Endometrial microvascular endothelial cells (primary cell): Measurements from ENCODE around the gene CDH20. TPM values are rescaled to one million over a fixed set of nuclear protein-coding genes. Genes with fewer than 3 reads are reported as not detected.

ENCODE experiments used
- in situ Hi-C: cut with HindIII; loops from 2 replicates; pipeline ENCODE4 v1.10.0; 2017; ENCODE audit warnings: low sequenced_read_pairs, low pct_unique_long_range_greater_than_20kb; ENCODE audit errors: inconsistent ontology term
- total RNA-seq: library from RNA; depleted of rRNA; stranded (reverse); fragments of >200 nt; gene quantifications from one replicate; pipeline ENCODE4 v1.2.3, GENCODE V29; 2015; ENCODE audit errors: inconsistent ontology term

CDH20 gene
- total RNA-seq, 1 donor from 2014 or later, result 0.09 TPM

DNA sequence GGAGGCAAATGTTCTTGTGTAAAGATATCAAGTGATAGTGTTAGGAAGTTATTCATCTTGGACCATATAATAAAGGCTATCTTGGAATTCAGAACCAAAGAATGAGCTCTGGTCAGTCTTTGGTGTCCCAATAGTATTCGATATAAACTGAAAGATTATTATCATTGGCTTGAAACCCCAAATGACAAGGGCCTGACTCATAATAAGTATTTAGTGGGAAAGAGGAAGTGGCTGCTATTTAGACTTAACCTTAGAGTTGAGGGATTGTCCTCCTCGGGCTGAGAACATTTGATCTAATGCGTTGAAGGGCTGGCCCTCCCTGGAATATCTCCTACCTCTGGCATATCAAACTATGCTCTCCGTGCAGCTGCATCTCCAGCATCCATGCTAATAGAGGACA is 67.5 kb downstream of the CDH20 start:
- in situ Hi-C loops, result no loop called here

DNA sequence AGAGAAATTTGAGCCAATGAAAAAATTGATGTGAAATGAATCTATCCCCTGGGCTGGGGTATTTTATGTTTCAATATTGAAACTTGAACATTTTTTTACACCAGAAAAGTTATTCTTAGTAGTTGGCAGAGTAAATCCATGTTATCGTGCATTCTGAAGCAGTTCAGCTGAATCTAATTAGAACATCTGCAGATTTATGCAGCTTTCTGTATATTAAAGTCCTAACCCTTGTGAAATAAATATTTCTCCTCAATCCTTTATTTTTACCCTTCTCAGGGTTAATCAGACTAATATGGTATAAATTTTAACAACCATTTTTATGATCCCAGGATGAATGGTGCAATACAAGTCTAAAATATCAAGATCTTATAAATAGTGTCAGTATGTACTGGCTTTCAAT is 69.5 kb downstream of the CDH20 start:
- in situ Hi-C loops, result no loop called here

DNA sequence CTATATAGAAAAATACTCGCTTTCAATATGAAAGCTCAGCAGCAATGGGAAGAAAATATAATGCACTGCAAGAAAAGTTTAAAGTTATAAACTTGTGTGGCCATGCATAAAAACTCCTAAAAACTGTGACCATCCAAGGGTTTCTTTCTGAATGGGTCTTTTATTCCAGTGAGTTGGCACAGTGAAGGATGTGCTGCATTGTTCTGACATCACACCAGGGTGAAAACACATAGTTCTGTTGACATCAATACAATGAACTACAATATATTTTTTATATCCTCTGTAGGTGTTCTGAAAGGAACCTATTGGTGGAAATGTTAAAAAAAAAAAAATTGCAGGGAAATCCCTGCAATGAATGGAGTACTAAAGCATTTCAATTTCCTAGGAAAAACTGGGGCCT is 80.2 kb downstream of the CDH20 start:
- in situ Hi-C loops, result no loop called here

DNA sequence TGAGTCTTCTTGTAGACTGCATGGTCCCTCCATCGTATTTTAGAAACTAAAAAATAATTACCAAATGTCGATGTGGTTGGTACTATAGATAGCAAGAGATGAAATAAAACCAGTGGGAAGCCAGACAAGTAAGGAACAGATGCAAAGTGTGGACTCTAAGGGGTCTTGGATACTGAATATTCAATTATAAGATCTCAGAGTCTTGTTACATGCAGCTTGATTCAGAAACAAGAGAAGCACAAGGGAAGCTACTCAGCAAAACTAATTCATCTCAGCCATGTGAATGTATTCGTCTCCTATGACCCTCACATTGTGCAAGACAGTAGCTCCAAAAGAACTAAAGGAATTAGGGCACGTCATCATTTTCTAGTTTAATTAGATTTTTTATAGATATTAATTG is 80.9 kb downstream of the CDH20 start:
- in situ Hi-C loops, result no loop called here

DNA sequence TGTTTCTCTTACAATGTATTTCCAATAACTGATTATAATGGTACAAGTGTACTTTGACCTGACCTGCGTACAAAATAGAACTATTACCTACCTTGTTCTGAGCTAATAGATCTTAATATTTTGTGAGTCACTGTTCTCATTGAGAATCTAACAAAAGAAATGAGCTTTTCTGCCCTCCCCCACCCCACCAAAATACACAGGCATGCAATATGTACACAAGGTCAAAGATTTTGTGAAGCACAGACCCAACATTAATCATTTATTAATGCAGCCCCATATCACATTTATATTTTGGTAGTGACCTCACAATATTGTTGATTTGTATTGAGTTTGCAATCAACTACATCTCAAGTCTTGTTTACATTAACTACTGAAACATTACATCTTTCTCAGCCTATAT is 86.5 kb downstream of the CDH20 start:
- in situ Hi-C loops, result no loop called here

DNA sequence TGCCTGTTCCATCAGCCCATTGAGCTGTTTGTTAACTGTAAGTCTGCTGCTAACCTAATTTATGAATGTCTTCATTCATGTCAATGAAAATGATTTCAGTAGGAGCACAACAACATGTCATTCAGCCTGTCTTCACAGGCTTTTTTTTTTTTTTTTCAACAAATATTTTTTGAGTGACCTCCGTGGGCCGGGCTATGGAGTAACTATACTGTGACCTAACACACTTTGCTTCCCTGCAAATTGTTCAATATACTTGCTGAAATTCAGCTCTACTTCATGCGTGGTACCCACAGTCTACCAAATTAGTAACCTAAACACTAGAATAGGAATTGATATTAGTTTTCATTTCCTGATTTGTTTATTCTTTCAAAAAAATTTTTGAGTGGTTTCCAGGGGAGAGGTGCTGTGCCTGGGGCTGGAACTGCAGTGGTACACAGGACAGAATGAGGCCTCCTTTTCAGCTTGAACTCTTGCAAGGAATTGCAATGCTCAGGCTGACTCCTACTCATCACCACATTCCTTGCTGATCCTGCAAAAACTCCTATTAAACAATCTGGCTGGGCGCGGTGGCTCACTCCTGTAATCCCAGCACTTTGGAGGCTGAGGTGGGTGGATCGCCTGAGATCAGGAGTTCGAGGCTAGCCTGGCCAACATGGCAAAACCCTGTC is 87.1 kb downstream of the CDH20 start:
- in situ Hi-C loops, result no loop called here

DNA sequence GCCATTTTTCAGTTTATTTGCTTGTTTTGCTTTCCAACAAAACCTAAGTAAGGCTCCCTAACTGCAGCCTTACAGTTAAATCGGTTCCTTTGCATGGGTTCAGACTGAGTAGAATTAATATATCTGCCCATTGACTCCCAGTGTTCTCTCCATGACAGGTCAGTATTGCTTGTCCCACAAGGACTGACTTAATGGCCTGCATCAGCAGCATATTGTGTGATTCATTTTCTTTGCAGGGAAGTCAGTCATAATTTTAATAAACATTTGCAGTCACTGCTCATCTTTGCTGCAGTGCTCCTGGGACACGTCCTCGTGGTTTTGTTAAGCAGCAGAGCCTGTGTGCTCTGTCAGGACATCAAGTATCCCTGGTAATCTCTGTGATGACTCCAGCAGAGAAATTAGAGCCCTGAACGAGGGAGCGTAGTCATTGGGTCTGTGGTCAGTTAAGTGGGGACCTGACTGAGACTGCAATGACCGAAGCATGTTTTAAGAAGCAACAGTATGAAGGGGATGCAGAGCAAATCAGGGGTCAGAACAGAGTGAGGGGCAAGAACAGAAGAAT is 93.3 kb downstream of the CDH20 start:
- in situ Hi-C loops, result no loop called here

DNA sequence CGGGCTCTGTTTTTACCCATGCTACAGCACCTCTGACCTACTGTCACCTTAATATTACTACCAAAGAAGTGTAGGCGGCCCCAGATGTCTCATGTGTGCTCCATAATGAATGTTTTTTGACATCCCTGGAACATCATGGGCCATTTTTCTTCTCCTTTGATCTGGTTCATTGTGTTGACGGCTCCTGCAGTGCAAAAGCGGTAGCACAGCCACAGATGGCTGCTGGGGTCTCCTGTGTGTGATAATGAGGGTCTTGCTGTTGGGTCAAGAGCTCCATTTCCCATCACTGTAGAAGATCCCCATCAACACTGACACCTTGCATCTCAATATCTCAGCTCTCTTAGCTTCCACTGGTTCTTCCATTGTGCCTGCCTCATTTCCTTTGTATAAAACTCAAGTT is 95.0 kb downstream of the CDH20 start:
- in situ Hi-C loops, result no loop called here

DNA sequence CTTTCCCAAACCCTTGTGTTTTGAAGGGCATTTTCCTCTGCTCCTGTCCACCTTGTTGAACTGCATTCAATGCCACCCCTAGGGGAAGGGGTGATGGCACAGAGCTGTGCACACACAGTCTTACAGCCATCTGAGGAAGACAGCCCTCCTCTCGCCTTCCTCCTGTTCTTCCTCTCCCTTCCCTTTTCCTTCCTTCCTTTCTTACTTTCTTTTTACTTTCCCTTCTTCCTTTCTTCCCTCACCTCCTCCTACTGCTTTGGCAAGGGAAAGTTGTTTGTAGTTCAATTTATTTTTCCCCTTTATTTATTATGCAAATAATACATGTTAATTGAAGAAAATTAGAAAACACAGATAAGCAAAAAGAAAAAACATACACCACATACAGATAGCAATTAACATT is 99.4 kb downstream of the CDH20 start:
- in situ Hi-C loops, result no loop called here

DNA sequence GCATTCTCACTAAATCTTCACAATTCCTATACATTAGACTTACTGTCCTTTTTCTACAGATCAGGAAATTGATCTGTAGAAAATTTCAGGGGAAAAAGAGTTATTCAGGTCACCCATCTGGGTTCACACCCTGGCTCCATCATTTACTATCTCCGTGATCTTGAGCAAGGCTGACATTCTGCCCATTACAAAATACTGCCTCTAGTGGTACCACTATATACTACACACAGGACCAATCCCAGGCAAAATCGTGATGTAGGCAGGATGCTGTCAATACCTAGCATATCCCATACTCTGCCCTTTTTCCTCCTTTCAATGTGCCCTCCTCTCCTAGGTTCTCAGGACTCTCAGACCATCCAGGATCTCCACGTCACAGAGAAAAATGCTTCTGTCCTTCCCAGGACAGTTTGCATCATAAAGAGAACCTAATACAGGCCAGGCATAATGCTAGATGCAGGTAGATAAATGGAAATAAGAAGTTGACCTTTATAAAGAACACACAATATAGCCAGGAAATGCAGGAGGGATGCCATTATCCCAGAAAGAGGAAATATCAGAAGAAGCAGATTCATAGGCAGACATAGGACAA is 101.9 kb downstream of the CDH20 start:
- in situ Hi-C loops, result no loop called here

DNA sequence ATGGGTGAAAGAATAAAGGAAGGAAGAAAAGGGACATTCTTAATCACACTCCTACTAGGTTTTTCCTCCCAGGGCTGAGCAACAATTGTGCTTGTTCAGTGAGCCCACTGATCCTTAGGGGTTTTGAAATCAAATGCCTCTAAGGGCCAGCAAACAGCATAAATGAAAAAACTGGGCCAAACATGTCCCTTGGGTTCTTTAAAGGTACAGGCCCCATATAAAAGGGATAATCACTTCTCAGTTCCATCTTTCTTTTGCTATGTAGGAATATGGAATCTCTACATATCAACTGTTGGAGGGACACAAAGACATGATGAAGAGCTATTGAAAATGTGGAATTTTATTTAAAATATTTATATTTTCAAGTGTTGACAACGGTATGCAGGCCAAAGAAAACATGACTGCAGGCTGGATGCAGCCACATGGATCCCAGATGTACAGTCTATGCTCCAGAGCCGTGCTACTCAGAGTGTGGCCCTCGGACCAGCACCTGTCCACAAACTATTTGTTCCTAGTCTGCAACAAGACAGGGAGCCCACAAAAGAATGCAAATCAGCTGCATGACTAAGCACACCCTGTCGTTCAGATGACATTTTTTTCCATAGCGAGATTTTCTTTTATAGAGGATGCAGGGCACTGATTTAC is 110.0 kb downstream of the CDH20 start:
- in situ Hi-C loops, result no loop called here

DNA sequence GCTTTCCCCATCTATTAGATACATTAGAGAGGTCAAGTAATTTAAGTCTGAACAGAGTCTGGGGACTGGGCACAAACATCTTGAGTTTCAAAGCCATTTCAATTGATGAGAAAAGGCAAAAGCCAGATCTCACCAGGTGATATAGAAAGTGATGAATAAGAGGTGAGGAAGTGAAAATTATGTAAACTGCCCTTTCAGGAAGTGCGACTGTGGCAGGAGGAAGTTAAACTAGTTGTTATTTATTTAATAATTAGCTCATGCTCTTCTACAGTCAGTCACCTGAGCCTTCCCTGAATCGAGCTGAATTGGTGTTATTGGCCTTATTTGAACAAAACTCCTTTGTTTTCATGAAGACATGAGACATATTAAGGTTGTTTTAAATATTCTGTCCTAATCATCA is 115.1 kb downstream of the CDH20 start:
- in situ Hi-C loops, result no loop called here

DNA sequence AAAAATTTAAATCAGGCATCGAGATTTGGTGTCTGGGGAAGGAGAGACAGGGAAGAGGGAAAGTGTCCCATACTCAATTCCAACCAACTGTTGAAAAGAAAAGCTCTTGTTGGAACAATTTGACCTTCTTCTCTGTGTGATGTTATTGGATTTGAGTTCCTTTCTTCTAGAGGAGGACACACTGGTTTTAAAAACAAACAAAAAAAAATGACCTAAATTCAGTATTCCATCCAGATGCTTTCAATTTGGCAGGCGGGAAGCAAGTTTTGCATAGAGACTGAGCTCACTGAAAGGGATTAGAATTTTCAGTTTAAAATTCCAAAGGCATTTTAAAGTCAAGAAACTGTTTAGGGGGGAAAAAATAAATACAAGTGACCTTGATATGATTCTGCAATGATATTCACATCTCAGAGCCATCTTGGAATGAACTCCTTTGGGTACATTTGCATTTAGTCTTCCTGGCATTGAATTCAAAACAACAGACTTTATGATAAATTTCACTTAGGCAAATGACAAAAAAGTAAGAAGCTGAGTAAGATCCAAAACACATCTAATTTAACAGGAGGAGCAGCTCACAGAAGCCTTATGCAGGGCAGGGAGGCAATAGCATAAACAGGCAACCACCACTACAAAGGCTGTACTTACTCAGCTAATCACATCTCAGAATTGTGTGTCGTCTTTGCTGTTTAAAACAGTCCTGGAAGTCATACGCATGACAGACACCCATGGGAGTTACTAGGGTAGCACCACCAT is 126.8 kb downstream of the CDH20 start:
- in situ Hi-C loops, result no loop called here

DNA sequence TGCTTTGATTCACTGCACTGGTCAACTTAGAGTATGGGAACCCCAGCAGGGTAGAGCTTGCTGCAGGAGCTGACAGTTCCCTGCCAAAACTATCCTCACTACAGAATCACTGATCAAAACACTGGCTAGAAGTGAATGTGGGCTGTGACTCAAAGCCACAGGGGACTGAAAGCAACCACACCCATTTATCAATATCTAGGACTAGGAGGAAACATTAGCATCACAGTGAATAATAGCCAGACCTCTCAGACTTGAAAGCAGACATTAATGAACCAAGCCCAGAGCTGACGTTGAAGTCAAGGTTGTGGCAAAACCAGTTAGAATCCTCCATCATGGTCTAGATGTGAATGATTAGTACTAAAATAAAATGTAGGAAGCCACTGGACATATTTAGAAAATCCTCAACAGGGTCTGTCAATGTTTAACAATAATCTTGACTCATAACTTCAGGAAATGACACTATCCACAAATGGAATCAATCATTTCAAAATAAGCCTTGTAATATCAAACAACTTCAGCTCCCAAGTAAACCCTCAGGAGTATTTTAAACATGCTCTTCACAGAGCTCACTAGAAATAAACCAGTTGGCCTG is 131.4 kb downstream of the CDH20 start:
- in situ Hi-C loops, result no loop called here

DNA sequence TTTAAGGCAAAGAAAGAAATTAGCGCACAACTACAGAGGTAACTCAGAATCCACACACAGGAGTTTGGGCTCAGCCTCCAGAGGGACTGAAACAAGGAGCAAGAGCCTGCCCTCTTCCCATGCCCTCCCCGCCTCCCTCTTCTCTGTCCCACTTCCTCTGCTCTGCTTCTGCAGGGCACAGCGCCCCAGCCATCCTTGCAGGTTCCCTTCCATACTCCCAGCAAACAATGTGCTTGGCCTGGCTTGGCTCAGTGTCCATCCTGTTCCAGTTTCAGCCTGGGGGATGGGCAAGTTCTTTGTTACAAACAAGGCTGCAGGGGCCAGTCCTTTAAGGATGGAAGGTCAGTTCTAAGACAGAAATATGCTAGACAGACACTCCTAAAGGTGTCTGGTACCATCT is 133.5 kb downstream of the CDH20 start:
- in situ Hi-C loops, result no loop called here

DNA sequence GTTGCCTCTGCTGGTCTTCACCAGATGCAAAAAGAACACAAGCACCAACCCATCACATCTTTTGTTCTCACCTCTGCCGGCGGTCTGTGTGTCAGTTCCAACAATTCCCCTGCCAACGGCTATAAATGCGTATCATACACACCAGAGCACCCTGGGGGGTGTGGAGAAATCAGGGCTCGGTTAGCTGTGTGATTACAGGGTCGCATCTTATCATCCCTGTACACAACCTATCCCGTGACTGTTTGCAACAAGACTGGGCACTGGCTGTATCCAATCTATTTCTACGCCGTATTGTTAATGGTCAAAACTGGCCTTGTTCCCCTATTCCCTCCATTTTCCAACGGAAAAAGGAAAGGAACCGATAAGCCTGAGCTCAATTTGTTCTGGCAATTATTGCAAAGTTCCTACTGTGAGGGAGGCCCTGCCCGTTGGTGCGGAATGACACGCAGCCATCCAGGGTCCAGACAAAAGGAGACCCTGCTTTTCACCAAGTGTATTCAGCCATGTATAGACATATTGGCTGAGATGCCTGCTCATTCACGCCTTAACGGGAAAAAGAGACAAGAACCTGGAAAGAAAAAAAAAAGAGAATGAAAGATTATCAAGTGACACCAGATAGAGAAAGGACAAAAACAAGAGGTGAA is 136.9 kb downstream of the CDH20 start:
- in situ Hi-C loops, result no loop called here

DNA sequence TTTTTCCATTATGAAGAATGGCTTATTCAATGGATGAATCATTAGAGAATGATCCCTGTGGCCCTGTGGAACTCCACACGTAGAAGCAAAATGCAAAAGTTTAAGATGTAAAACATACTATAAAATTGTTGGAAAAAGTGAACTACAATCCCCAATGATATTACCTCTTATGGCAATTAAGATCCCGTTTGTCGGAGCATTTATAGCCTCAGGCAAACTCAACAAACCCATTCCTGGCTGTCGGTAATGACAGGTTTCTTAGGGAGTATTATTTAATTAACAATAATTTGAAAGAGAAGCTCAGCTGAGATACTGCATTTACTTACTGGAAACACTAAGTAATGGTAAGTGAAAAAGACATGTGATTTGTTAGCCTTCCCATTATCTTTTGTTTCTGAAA is 138.3 kb downstream of the CDH20 start:
- in situ Hi-C loops, result no loop called here

DNA sequence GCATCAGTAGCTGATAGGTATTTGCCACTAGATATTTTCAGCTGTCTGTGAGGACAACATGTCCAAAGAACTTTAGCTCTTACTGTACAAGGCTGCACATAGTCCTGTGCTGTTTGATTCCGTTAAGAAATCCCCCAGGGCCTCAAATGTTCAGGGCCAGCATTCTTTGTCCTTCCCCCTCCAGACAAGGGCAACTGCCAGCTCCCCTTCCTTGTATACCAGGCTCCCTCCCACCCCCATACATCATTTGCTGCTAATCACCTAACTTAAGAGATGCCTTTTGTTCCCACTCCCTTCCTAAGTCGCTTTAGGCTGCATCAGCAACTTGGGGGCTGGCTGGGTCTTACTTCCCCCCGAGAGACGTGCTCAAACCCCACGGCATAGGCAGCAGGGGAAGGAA is 138.7 kb downstream of the CDH20 start:
- in situ Hi-C loops, result no loop called here

DNA sequence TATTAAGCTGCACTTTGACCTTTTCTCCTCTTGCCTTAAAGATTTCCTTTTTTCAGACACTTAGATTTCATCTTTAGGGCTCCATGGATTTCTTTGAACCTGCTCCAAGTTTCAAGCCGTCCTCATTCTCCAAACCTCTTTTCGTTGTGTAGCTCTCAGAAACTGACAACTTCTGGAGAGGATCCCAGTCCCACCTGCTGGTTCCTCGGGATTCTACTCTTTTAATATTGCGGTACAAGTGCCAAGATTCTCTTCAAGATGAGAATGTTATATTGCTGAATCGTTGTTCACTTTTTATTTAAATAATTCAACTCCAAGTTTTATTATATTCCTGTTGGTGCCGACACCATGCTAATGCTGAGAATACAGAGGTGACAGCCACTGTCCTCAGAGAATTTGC is 141.1 kb downstream of the CDH20 start:
- in situ Hi-C loops, result no loop called here
